ENCODE data around the gene KCNJ15.

DNA sequence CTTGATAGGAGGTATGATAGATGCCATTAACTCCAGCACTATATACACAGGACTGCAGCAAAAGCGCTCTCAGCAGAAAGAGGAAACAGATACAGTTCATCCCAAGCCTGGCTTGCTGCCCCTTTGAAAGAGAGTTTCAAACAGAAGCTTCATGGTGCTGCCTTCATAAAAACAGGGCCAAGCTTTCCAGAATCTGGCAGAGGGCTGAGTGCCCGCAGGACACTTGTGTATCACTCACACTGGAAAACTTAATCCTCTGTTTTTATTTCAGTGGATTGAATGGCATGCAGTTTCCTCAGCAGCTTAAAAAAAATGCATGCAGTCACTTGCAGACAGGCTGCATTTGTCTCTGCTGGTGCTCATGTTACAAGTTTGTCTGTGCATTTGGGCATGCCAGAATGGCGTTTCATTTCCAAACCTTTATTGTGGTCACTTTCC is 40.4 kb downstream of the KCNJ15 start:
- TF ChIP-seq, protein P1, sequence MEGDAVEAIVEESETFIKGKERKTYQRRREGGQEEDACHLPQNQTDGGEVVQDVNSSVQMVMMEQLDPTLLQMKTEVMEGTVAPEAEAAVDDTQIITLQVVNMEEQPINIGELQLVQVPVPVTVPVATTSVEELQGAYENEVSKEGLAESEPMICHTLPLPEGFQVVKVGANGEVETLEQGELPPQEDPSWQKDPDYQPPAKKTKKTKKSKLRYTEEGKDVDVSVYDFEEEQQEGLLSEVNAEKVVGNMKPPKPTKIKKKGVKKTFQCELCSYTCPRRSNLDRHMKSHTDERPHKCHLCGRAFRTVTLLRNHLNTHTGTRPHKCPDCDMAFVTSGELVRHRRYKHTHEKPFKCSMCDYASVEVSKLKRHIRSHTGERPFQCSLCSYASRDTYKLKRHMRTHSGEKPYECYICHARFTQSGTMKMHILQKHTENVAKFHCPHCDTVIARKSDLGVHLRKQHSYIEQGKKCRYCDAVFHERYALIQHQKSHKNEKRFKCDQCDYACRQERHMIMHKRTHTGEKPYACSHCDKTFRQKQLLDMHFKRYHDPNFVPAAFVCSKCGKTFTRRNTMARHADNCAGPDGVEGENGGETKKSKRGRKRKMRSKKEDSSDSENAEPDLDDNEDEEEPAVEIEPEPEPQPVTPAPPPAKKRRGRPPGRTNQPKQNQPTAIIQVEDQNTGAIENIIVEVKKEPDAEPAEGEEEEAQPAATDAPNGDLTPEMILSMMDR (IDR thresholded peaks at IDR 0.05), result no peak
- TF ChIP-seq POLR2A (IDR thresholded peaks at IDR 0.05), result no peak

Data from body of pancreas (tissue), 4 donors.